ENCODE measurements around the gene SEPTIN5. TPM values are rescaled to one million over a fixed set of nuclear protein-coding genes. Genes with fewer than 3 reads are reported as not detected.

SEPTIN5 gene
- total RNA-seq, 1 experiment from 2014 or later = 2.0 TPM

DNA sequence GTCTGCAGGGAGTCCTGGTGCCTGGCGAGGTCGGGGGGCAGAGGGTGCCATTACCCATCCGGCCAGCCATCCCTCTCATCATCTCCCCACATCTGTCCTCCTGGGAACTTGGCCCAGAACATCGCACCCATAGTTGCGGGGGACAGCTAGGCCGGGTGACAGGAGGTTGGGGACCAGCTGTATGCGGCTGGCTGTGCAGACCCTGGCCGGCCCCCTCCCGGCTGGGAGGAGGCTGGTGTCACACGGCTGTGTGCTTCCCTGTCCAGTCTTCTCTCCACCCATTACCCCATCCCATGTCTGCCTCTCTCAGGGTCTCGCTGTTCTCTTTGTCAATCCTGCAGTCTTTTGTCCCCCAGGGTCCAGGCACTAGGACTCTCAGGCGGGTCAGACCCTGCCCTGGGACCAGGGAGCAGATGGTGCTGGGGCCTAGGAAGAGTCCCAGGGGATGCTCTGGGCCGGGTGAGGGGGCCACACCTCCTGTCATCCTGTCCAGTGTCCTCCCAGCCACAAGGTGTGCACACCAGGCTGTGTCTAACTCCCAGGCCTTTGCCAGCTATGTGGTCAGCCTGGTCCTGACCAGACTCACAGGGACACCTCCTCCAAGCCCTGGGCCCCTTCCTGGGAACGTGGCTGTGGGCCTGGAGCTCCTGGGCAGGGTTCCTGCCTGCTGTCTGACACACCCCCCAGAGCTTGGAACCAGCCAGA, 39.8 kb downstream of the SEPTIN5 start:
- no peak overlapping the region for H3K4me3 Mint-ChIP-seq (ENCODE audit: unreplicated experiment)
- no peak for DNase-seq (ENCODE audit: unreplicated experiment)
- ChIA-PET POLR2A (no interaction called here), CTCF (interaction anchor here (0.6 to 1.6 kb wide), 3 partner anchors 24 to 335 kb away, joined by 3 to 6 read pairs (median 3); no protein-coding TSS in a partner anchor)
- no peak overlapping the region for H3K27ac Mint-ChIP-seq (ENCODE audit: low read depth, unreplicated experiment)
- TF ChIP-seq, protein P1, sequence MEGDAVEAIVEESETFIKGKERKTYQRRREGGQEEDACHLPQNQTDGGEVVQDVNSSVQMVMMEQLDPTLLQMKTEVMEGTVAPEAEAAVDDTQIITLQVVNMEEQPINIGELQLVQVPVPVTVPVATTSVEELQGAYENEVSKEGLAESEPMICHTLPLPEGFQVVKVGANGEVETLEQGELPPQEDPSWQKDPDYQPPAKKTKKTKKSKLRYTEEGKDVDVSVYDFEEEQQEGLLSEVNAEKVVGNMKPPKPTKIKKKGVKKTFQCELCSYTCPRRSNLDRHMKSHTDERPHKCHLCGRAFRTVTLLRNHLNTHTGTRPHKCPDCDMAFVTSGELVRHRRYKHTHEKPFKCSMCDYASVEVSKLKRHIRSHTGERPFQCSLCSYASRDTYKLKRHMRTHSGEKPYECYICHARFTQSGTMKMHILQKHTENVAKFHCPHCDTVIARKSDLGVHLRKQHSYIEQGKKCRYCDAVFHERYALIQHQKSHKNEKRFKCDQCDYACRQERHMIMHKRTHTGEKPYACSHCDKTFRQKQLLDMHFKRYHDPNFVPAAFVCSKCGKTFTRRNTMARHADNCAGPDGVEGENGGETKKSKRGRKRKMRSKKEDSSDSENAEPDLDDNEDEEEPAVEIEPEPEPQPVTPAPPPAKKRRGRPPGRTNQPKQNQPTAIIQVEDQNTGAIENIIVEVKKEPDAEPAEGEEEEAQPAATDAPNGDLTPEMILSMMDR (IDR thresholded peaks at IDR 0.05; ENCODE audit: unreplicated experiment) = no peak
- no TSS peak for BruUV-seq (replicated peaks)
- intact Hi-C loops (cut with micrococcal nuclease) = no loop called here
- H3K4me1 Mint-ChIP-seq (ENCODE audit: insufficient read depth, unreplicated experiment) = no peaks in the 10 kb centered on the region
- H3K27me3 Mint-ChIP-seq (ENCODE audit: insufficient read depth, unreplicated experiment) = peaks cover 11% of the 10 kb centered on the region
- no peaks in the 10 kb centered on the region for H3K9me3 Mint-ChIP-seq (ENCODE audit: unreplicated experiment)
- no peaks in the 10 kb centered on the region for H3K36me3 Mint-ChIP-seq (ENCODE audit: insufficient read depth, unreplicated experiment)

DNA sequence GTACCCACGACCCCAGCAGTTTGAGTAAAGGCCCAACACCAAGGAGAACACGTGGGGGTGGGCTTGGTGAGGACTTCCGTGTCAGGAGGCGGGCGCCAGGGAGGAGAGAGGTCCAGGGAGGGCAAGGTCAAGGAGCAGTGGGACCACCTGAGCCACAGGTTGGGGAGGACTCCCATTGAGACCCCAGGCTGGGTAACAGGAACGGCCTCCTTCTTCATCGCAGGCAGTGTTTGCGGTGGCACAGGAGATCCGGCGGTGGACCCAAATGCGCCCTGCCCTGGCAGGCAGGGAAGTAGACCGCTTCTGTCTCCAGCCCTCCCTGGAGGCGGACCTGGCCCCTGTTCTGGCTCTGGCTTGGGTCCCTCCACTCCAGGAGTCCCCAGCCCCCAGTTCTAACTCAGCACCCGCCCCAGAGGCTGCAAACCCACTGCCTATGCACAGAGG, 40.4 kb downstream of the SEPTIN5 start:
- Mint-ChIP-seq H3K27ac (ENCODE audit: low read depth, unreplicated experiment) (no peak overlapping the region), H3K4me3 (ENCODE audit: unreplicated experiment) (no peak overlapping the region), H3K36me3 (ENCODE audit: insufficient read depth, unreplicated experiment) (no peaks in the 10 kb centered on the region), H3K4me1 (ENCODE audit: insufficient read depth, unreplicated experiment) (peaks cover 1% of the 10 kb centered on the region), H3K9me3 (ENCODE audit: unreplicated experiment) (no peaks in the 10 kb centered on the region), H3K27me3 (ENCODE audit: insufficient read depth, unreplicated experiment) (peaks cover 16% of the 10 kb centered on the region)
- CTCF ChIA-PET = interaction anchor here (1.6 kb wide), 1 partner anchor 38 kb away, joined by 3 read pairs; no protein-coding TSS in a partner anchor
- POLR2A ChIA-PET = no interaction called here
- no TSS peak for BruUV-seq (replicated peaks)
- no peak for DNase-seq (ENCODE audit: unreplicated experiment)
- TF ChIP-seq, protein P1 (IDR thresholded peaks at IDR 0.05; ENCODE audit: unreplicated experiment) = no peak
- intact Hi-C loops (cut with micrococcal nuclease) = no loop called here

DNA sequence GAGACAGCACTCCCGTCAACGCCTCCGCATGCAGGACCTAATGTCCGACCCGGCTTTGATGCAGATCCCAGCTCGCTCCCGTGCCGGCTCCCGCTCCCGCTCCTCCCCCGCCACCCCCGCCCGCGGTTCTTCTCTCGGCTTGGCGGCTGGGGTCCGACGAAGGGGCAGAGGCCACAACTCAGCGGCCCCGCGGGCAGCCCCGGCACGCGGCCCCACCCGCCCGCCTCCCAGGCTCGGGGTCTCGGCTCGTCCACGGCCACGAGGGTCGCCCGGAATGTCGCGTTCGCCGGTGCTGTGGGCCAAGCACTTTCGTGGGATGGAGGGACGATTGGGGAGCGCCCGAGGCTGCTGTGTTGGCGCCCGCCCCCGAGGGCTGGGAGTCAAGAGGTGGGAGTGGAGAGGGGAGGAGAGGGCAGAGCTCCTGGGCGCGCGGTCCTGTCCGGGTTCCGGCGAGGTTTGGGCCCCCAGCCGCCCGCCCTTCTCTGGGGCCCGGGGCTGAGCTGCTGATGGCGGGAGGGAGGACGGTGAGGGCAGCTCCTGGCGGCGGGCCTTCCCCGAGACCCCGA, 40.9 kb downstream of the SEPTIN5 start:
- TF ChIP-seq, protein P1 (IDR thresholded peaks at IDR 0.05; ENCODE audit: unreplicated experiment) = no peak
- ChIA-PET CTCF (interaction anchor here (0.6 to 1.6 kb wide), 4 partner anchors 12 to 163 kb away, joined by 3 to 7 read pairs (median 5); no protein-coding TSS in a partner anchor), POLR2A (no interaction called here)
- Mint-ChIP-seq H3K4me1 (ENCODE audit: insufficient read depth, unreplicated experiment) (peaks cover 6% of the 10 kb centered on the region), H3K9me3 (ENCODE audit: unreplicated experiment) (no peaks in the 10 kb centered on the region), H3K36me3 (ENCODE audit: insufficient read depth, unreplicated experiment) (peaks cover 3% of the 10 kb centered on the region), H3K27ac (ENCODE audit: low read depth, unreplicated experiment) (no peak overlapping the region), H3K4me3 (ENCODE audit: unreplicated experiment) (no peak overlapping the region), H3K27me3 (ENCODE audit: insufficient read depth, unreplicated experiment) (peaks cover 21% of the 10 kb centered on the region)
- no peak for DNase-seq (ENCODE audit: unreplicated experiment)
- intact Hi-C loops (cut with micrococcal nuclease) = no loop called here
- BruUV-seq (replicated peaks) = no TSS peak

DNA sequence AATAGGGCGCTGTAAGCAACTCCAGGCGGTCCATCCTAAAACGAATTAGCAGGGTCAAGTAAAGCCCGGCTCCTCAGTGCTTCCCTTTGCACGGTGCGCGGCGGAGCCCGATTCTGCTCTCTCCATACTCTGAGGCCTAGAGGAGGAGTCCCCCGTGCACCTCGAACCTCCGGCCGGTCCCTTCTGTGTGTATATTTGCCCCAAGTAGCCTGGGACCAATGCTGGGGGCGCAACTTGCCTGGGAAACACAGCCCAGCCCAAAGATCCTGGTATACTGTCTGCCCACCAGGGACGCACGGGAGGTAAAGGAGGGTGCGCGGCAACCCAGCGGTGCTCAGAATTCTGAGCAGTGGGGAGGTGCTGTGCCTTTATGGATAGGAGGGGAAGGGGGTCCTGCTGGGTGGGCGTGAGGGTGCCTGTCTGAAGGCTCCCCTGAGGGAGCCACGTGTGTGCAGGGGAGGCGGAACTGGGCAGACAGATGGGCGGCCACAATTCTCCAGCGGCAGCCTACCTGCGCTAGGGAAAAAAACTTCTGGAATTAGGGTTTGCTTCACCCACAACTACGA, 41.5 kb downstream of the SEPTIN5 start:
- Mint-ChIP-seq H3K27ac (ENCODE audit: low read depth, unreplicated experiment) (no peak overlapping the region), H3K27me3 (ENCODE audit: insufficient read depth, unreplicated experiment) (peaks cover 27% of the 10 kb centered on the region), H3K4me3 (ENCODE audit: unreplicated experiment) (no peak overlapping the region), H3K4me1 (ENCODE audit: insufficient read depth, unreplicated experiment) (peaks cover 9% of the 10 kb centered on the region), H3K36me3 (ENCODE audit: insufficient read depth, unreplicated experiment) (peaks cover 6% of the 10 kb centered on the region), H3K9me3 (ENCODE audit: unreplicated experiment) (no peaks in the 10 kb centered on the region)
- no peak for DNase-seq (ENCODE audit: unreplicated experiment)
- ChIA-PET POLR2A (interaction anchor here (0.6 to 1.4 kb wide), 9 partner anchors 18 to 186 kb away, joined by 3 to 7 read pairs (median 3); partner anchors contain the start of genes COMT, GNB1L, RTL10 and TXNRD2), CTCF (interaction anchor here (0.5 to 1.6 kb wide), 32 partner anchors 9 to 188 kb away, joined by 3 to 17 read pairs (median 4); no protein-coding TSS in a partner anchor)
- BruUV-seq (replicated peaks) = no TSS peak
- intact Hi-C loops (cut with micrococcal nuclease) = loop anchor here (1.0 kb wide), 1 partner anchor 154 kb away; no protein-coding TSS in a partner anchor
- TF ChIP-seq, protein P1 (IDR thresholded peaks at IDR 0.05; ENCODE audit: unreplicated experiment) = no peak
